Panc1 (cell line): ENCODE measurements around the gene EEF1E1. TPM values are rescaled to one million over a fixed set of nuclear protein-coding genes. Genes with fewer than 3 reads are reported as not detected.

Source experiments
- ATAC-seq: fragments of 200-7000 bp; cut with Tn5 transposase; 2 replicates; pipeline ENCODE4 v1.9.1; 2020; ENCODE audit warnings: mild to moderate bottlenecking, moderate library complexity
- BruUV-seq: library from RNA; stranded (reverse); fragments of 400-500 nt; replicated peaks from 2 replicates; lab custom pipeline; 2021; lab: Mats Ljungman, UMichigan
- CTCF ChIA-PET: fragments of 300-600 bp; sonication (Branson Sonifier 250); formaldehyde crosslinking; loops from one replicate; lab custom pipeline; 2022; ENCODE audit warnings: antibody characterized with exemption; lab: Charles Lee
- POLR2A ChIA-PET: fragments of 300-600 bp; sonication (Branson Sonifier 250); formaldehyde crosslinking; loops from one replicate; lab custom pipeline; 2022; ENCODE audit warnings: antibody characterized with exemption; lab: Charles Lee
- DNase-seq: peaks from one replicate; pipeline ENCODE4 v3.0.0-alpha.2; 2010; ENCODE audit warnings: low read depth, low spot score
- H3K27ac ChIP-seq: 2 replicates; pipeline ENCODE4 v1.5.1; 2011; ENCODE audit warnings: mild to moderate bottlenecking, low read length, inconsistent platforms
- H3K27me3 ChIP-seq: fragments of 200-500 bp; sonication (Bioruptor generic); 2 replicates; pipeline ENCODE4 v1.6.0; 2014; ENCODE audit warnings: low read length, inconsistent platforms; ENCODE audit not compliant: control insufficient read depth, insufficient read depth
- H3K36me3 ChIP-seq: fragments of 200-500 bp; sonication (Bioruptor generic); 2 replicates; pipeline ENCODE4 v1.5.1; 2014; ENCODE audit warnings: inconsistent platforms, mild to moderate bottlenecking, low read length, moderate library complexity; ENCODE audit not compliant: control insufficient read depth, insufficient read depth
- H3K4me1 ChIP-seq: 2 replicates; pipeline ENCODE4 v1.5.1; 2011; ENCODE audit warnings: inconsistent platforms, mild to moderate bottlenecking, low read length, moderate library complexity; ENCODE audit not compliant: control insufficient read depth, insufficient read depth
- H3K4me3 ChIP-seq, 2 experiments: 2 replicates each; pipeline ENCODE4 v1.5.1; 2011 to 2012; ENCODE audit warnings: low read depth in 2 of 2, low read length in 2 of 2, mild to moderate bottlenecking in 2 of 2, inconsistent platforms in 1 of 2, moderate library complexity in 1 of 2
- H3K9me3 ChIP-seq: fragments of 200-500 bp; sonication (Bioruptor generic); 2 replicates; pipeline ENCODE4 v1.5.1; 2014; ENCODE audit warnings: low read depth, mild to moderate bottlenecking, inconsistent platforms, low read length, moderate library complexity; ENCODE audit not compliant: control insufficient read depth, insufficient read depth
- POLR2AphosphoS5 ChIP-seq: IDR thresholded peaks from 2 replicates; pipeline ENCODE4 v1.6.1; 2012; ENCODE audit warnings: mild to moderate bottlenecking, low read depth, low read length, moderate library complexity
- SIN3A ChIP-seq: IDR thresholded peaks from 2 replicates; pipeline ENCODE4 v1.6.1; 2012; ENCODE audit warnings: low read depth, mild to moderate bottlenecking, low read length, moderate library complexity, borderline replicate concordance; ENCODE audit not compliant: insufficient read depth
- TCF7L2 ChIP-seq: IDR thresholded peaks from 2 replicates; pipeline ENCODE4 v1.6.1; 2011; ENCODE audit warnings: mild to moderate bottlenecking, low read depth, low read length, inconsistent platforms
- in situ Hi-C: cut with HindIII; loops from 2 replicates; pipeline ENCODE4 v1.10.0; 2016; ENCODE audit warnings: low sequenced_read_pairs, low pct_unique_long_range_greater_than_20kb
- intact Hi-C: fragments of 100-400 bp; cut with micrococcal nuclease; formaldehyde crosslinking; loops from one replicate; pipeline ENCODE4 v1.10.0; 2022; ENCODE audit not compliant: unreplicated experiment
- total RNA-seq: library from RNA; stranded (reverse); gene quantifications from one replicate; pipeline ENCODE4 v1.2.1, GENCODE V29; 2021; ENCODE audit not compliant: unreplicated experiment
- TF ChIP-seq, protein P1 (sequence below): fragments of 450-650 bp; IDR thresholded peaks from 2 replicates; pipeline ENCODE4 v1.5.1; 2017; ENCODE audit warnings: mild to moderate bottlenecking
- TF ChIP-seq, protein P2 (sequence below), 2 experiments: IDR thresholded peaks; 2 replicates each; pipeline ENCODE4 v1.6.1; 2011 to 2012; ENCODE audit warnings: low read depth in 2 of 2, control low read depth in 1 of 2, low read length in 1 of 2, mild to moderate bottlenecking in 1 of 2, moderate library complexity in 1 of 2; ENCODE audit not compliant: insufficient read depth in 1 of 2

Gene EEF1E1
- total RNA-seq, 1 experiment from 2014 or later, result 59.5 TPM

DNA sequence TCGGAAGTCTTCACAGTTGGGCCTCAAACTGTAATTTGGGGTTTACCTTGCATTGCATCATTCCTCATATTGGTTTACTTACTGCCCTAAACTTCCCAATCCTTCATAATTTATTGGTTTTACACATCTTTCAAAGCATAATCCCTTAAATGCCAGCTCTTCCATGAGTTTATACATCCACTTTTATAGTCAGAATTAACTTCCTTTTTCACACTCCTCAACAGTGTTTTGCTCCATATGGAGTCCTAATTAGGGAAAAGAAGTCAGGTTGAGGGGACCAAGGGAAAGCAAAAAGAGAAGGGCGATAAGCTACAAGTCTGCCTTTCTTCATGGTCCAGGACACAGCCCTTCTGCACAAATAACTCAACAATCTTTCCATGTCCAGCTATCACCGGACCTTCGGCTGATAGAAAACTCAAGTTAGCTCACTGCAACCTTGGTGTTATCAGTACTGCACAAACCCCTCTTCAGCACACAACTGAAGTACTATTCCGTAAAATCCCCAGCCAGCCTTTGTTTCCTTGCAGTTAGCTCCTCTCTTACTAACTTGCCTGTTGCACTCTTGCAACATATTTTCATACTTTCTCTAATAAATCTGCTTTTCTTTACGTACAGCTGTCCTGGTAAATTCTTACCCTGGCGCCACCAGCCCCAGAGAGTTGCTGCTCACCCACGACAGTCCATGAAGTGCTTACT lies 2.0 kb downstream of the EEF1E1 start:
- no TSS peak for BruUV-seq
- Histone ChIP-seq H3K27me3 (no peaks in the 10 kb centered on the region), H3K36me3 (peaks cover 22% of the 10 kb centered on the region), H3K27ac (peak overlapping the region; percentile 84), H3K9me3 (no peaks in the 10 kb centered on the region), H3K4me3 (peak overlapping the region; percentile 32 to 68), H3K4me1 (peaks cover 20% of the 10 kb centered on the region)
- ChIA-PET CTCF (interaction anchor here (0.6 kb wide), 1 partner anchor 379 kb away, joined by 3 read pairs; no protein-coding TSS in a partner anchor), POLR2A (no interaction called here)
- intact Hi-C loops, result no loop called here
- in situ Hi-C loops, result no loop called here
- ATAC-seq (no peak), DNase-seq (no peak)
- TF ChIP-seq, protein P1, sequence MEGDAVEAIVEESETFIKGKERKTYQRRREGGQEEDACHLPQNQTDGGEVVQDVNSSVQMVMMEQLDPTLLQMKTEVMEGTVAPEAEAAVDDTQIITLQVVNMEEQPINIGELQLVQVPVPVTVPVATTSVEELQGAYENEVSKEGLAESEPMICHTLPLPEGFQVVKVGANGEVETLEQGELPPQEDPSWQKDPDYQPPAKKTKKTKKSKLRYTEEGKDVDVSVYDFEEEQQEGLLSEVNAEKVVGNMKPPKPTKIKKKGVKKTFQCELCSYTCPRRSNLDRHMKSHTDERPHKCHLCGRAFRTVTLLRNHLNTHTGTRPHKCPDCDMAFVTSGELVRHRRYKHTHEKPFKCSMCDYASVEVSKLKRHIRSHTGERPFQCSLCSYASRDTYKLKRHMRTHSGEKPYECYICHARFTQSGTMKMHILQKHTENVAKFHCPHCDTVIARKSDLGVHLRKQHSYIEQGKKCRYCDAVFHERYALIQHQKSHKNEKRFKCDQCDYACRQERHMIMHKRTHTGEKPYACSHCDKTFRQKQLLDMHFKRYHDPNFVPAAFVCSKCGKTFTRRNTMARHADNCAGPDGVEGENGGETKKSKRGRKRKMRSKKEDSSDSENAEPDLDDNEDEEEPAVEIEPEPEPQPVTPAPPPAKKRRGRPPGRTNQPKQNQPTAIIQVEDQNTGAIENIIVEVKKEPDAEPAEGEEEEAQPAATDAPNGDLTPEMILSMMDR, result no peak
- TF ChIP-seq SIN3A (no peak), TCF7L2 (no peak), POLR2AphosphoS5 (no peak)
- TF ChIP-seq, protein P2, sequence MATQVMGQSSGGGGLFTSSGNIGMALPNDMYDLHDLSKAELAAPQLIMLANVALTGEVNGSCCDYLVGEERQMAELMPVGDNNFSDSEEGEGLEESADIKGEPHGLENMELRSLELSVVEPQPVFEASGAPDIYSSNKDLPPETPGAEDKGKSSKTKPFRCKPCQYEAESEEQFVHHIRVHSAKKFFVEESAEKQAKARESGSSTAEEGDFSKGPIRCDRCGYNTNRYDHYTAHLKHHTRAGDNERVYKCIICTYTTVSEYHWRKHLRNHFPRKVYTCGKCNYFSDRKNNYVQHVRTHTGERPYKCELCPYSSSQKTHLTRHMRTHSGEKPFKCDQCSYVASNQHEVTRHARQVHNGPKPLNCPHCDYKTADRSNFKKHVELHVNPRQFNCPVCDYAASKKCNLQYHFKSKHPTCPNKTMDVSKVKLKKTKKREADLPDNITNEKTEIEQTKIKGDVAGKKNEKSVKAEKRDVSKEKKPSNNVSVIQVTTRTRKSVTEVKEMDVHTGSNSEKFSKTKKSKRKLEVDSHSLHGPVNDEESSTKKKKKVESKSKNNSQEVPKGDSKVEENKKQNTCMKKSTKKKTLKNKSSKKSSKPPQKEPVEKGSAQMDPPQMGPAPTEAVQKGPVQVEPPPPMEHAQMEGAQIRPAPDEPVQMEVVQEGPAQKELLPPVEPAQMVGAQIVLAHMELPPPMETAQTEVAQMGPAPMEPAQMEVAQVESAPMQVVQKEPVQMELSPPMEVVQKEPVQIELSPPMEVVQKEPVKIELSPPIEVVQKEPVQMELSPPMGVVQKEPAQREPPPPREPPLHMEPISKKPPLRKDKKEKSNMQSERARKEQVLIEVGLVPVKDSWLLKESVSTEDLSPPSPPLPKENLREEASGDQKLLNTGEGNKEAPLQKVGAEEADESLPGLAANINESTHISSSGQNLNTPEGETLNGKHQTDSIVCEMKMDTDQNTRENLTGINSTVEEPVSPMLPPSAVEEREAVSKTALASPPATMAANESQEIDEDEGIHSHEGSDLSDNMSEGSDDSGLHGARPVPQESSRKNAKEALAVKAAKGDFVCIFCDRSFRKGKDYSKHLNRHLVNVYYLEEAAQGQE (IDR thresholded peaks at IDR 0.05; ENCODE audit: insufficient read depth in 1 of 2, low read depth in 2 of 2, low read length in 1 of 2), result no peak

DNA sequence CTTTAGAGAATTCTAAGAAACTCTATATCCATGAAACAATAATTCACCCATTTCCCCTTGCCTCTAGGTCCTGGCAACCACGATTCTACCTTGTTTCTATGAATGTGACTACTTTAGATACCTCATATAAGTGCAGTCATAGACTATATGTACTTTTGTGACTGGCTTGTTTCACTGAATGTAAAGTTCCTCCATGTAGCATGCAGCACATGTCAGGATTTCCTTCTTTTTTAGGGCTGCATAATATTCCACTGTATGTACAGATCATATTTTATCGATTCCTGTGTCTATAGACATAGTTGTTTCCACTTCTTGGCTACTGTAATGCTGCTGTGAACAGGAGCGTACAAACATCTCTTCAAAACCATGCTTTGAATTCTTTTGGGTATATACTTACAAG lies 11.7 kb downstream of the EEF1E1 start:
- Histone ChIP-seq H3K27me3 (no peaks in the 10 kb centered on the region), H3K36me3 (peaks cover 28% of the 10 kb centered on the region; the same call in 1 of the 2 replicates), H3K27ac (no peak overlapping the region), H3K9me3 (no peaks in the 10 kb centered on the region), H3K4me1 (peaks cover 14% of the 10 kb centered on the region), H3K4me3 (no peak overlapping the region)
- ATAC-seq (no peak), DNase-seq (no peak)
- TF ChIP-seq POLR2AphosphoS5, result no peak
- TF ChIP-seq, protein P1, result no peak
- no peak for TF ChIP-seq SIN3A
- TF ChIP-seq, protein P2 (IDR thresholded peaks at IDR 0.05; ENCODE audit: insufficient read depth in 1 of 2, low read depth in 2 of 2, low read length in 1 of 2), result no peak
- TF ChIP-seq TCF7L2, result no peak
- POLR2A ChIA-PET, result no interaction called here
- BruUV-seq, result no TSS peak
- intact Hi-C loops (no loop called here), in situ Hi-C loops (no loop called here)
- CTCF ChIA-PET, result no interaction called here
